T follicular helper cell (primary cell): ENCODE measurements around the gene ETS2.
A peak's percentile ranks its signal among the peaks of the same experiment; 100 is the strongest.

ENCODE experiments used
- DNase-seq: peaks from one replicate; pipeline ENCODE4 v3.0.0-alpha.2; 2020; ENCODE audit warnings: low read depth

ETS2 gene

DNA sequence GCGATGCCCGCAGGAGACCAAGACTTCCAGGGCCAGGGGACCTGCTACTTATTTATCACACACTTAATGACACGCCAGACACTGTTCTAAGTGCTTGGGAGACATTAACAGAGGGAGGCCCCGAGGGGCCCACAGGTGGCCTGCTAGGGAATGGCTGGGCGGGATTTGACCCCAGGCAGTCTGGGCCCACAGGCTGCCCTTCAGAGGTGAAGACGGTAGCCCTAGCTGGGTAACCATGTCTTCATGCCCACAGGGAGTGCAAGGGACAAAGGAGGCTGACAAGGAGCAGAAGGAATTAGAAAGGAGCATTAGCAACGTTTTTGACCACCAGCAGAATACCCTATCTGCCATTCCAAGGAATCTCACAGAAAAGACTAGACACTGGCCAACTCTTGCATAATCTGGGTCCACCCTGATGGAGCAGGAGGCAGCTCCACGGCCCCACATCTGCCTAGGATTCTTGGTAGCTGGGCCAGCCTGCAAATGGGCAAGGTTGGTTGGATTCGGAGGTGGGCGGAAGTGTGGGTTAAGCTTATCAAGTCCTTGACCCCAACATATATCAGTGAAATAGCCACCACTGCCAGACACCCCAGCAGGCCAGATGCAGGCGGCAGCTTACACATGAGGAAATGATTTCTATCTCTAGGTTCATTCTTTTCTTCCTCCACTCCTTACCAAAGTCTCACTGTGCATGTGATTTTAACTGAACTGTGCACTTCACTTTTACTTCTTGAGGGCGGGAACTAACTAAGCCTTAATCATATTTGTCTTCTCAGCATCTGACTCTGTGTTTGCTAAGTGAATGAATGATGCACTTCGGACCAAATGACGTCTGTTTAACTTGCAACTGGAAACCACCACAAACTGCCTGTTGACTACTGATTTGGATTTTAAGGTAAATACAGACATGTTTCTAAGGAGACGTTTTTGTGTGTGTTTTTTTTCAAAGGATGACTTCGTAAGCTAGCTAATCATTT is 3.4 kb upstream of the ETS2 start:
- no peak for DNase-seq

DNA sequence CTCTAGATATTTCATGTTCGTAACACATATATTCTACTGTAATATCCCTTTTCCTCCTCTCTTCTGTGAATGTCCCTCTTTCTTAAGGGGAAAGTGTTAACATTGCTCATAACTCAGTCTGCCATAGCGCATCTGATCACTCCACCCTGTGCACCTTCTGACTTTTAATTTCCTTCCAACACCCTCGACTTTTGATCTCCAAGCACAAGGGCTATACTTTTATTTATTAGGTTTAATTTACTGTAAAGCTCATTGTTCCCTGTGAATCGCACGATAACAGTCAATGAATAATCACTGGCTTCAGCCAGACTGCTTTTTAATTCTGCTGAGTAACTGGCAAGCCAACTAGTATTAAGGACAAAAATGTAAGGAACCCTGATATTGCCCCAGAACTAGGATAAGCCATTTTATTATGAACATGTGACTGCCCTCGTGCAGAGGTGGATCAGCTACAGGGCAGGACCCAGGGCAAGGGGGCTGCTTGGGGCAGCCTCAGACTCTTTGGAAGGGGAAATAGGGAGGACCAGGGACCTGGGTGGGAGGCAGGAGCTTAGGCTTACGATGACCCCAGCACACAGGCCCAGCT is 2.6 kb upstream of the ETS2 start:
- DNase-seq, result no peak

DNA sequence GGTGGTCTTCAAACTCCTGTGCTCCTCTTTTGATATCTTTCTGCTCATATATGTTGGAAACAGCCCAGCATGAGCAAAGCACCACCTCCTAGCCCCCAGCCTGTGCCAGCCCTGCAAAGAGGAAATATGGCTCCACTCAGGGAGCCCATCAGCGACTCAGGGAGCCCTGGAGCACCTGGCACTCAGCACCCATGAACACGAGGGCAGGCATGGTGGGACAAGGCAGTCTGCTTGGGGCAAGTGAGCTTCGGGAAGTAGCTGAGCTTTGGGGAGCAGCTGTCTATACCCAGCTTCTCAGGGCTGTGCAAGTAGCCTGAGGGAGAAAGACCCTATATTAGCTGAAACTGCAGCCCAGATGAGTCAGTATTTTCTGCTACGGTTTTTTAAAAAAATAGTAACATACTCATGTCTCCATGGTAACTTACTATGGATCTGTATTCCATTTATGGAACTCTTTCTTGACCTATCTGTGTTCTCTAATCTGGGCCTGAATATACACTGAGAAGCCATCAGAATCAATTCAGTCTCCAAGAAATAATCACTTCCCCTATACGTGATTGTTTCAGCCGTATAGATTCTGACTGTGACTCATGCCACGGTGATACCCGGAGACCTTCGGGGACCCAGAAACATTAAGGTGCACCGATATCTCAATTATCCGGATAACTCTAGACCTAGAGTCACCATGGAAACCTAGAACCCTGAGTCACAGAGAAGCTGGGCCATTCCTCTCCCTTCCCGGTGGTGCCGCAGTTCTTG is 1.5 kb upstream of the ETS2 start:
- no peak for DNase-seq

DNA sequence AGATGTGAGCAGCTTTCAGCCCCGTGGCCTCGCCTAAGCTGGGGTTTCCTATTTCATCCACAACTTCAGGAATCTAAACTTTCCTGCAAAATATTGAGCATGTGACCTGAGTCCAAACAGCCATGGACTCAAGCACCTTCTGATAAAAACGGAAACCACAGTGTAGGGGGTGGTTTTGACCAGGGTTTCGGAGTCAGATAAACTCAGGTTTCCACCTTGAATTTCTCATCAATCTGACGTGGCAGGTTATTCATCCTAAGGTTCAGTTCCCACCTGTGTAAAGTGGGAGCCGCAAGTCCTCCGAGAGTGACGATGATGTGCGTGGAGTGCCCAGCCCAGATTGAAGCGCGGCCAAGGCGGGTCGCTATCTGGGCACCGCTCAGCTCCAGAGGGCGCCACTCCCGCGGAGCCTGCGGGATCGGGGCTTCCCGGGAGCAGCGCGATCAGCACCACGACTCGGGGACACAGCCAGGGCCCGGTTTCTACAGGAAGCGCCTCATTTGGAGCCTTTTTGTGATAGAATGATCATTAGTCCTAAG is 871 bp upstream of the ETS2 start:
- no peak for DNase-seq

DNA sequence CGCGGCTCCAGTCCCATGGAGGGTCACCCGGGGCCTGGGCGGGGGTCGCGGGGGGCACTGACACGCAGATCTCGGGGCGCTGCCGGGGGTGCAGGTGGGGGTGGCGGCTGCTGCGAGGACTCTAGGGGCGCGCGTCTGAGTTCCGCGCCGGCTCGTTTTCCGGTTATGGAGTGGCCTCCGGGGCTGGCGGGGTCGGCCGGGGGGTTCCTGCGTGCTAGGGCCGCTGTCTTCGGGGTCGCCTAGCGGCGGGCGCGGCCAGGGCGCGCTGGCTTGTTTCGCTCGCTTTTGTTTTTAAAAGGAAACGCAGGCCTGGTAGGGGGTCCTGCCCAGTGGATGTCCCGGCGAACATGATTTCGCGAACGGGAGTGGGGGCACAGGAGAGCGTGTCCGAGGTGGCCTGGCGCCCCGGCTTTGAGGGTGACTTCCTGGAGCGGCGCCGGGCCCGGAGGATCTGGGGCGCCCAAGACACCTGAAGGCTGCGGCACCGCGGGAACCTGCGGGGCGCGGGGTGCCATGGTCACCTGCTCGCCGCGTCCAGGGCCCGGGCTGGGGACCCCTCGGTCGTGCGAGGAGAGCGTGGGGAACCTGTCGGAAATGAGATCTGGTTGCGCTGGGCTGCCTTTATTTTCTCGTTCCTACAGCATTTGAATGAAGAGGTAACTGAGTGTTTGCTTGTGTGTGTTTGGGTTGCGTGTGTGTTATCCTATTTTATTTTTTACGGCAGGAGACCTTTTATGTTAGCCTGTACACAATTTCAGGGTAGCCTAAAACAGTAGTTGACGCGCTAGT is 618 bp downstream of the ETS2 start:
- DNase-seq, result peak; percentile 10

DNA sequence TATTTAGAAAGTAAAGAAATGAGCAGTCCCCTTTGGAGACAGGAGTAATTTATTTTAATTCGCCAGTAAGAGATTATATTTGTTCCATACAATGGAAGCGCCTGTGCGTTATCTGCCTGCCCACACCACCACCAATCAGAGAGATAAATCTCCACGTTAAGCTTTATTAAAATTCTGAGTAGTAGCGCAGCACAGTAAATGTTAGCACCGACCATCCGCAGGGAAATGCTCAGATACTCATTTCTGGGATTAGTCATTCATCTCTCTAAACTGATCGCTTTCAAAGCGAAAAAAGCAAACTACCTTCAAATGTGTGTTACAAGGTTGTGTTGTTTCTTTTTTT is 1.2 kb downstream of the ETS2 start:
- DNase-seq, result no peak

DNA sequence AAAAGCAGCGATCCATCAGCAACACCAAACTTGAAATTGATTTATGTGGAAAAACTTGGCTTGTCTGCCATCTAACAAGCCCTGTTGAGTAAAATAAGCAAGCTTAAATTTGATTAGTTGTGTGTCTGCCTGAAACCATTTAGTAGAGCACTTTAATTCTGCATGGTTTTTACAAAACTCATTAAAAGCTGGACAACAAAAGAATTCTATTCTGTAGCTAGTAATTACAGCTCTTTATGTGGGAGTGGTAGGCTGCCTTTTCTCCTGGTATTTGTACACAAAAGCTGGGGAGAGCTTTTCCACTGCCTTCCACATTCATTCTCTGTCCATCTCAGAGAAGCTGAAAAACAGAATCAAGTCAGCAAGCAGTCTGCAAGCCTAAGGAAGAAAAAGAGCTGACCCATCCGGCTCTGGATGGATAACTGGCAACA is 1.7 kb downstream of the ETS2 start:
- no peak for DNase-seq

DNA sequence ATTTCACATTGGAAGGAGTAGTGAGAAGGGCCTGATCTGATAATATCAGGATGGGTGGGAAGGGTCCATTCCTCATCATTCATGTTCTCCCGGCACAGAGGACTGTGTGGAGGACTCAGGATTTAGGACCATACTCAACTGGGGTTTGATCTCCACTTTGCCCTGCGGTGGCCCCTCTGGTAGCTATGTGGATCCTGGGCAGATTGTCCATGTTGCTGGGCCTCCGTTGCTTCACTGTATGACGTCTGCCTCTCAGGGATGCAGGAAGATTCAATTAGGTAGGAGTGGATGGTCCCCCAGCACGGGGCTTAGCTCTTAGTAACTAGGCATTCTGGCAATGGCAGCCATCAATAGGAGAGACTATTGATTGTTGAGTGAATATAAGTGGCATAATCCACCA is 2.3 kb downstream of the ETS2 start:
- no peak for DNase-seq

DNA sequence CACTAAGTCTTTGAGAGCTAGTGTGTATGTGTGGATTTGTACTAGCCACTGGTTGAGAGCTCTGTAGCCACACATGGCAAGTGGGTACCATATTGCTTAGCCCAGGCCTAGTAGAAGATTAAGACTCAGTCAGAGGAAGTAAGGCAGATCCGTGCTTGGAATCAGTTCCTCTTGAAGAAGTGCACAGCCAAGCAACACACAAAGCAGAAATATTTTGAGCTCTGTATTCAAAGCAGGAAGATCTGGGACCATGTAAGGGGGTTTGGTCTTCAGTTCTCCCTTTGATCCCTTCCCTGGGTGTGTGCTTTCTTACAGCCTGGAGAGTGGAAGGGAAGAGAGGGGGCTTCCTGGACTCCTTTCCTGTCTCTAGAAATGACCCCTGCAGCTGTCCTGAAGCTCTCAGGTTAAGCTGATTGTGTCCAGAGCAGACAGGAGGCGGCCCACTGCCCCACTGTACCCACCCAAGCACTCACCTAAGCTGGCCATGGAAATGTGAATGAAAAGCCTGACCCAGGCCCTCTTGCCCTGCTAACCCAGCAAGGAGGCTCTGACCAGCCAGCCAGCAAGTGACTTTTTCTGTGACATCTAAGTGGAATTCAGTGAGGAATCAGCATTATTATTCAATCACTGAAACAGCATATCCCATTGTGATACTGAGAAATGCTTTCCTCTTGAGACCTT is 3.6 kb downstream of the ETS2 start:
- DNase-seq, result no peak

DNA sequence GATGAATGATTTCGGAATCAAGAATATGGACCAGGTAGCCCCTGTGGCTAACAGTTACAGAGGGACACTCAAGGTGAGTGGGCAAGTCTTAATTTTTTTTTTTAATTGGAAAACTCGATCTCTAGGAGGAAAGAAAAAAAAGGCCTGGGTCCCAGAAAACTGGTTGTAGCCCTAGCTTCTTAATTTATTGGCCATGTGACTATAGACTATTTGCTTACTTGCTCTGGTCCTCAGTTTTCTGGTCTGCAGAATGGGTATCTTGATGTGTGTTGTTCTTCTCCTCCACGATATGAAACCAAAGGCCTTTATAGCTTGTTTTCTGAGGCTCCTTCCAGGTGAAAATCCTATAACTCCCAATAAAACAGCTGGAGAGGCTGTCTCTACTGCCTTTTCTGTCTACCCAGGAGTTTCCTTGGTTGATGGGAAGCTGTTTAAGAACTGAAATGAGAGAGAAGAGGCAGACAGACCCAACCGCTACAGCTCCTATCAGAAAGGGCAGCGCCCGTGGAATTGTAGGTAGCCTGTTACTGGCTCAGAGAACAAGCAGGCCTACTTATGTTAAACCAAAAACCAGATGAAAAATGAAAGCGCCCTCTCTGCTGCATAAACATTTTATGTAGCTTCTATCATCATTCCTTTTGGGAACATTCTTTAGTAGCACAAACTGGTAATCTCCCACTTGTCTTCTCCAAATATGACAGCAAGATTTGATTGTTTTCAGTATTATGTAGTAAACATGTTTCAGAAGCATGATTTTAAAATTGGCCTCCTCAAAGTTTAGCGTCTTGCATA is 4.5 kb downstream of the ETS2 start:
- no peak for DNase-seq

DNA sequence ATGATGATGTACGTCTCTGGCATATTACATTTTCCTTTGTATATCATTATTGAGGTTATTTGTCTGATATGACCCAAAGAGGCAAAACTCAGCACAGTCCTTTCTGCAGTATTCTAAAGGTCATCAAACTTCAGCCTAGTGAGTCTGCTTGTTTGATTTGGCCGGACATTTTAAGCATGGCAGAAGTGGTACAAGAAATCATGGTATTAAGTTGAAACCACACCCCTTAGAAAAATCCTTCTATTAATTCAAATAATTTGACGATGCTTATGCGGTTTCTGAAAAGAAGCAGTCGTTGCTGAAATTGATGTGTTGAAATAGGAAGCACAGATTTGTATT is 5.1 kb downstream of the ETS2 start:
- DNase-seq, result no peak

DNA sequence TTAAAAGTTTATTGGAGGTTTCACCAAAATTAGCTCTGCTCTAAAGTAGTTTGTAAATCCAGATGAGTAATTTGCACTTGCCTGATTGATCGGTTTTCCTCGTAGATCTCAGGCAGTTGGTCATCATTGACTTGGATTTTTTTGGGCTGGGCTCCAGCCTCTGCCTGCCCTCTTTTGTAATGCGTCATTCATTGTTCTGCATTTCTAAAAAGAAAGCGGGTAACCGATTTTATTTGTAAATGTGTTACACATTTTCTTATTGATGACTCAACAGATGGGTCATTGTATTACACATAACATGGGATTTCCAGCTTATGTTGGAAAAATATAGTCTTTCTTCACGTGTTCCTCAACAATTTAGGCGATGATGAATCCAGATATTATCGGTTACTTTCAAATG is 5.5 kb downstream of the ETS2 start:
- DNase-seq, result no peak

DNA sequence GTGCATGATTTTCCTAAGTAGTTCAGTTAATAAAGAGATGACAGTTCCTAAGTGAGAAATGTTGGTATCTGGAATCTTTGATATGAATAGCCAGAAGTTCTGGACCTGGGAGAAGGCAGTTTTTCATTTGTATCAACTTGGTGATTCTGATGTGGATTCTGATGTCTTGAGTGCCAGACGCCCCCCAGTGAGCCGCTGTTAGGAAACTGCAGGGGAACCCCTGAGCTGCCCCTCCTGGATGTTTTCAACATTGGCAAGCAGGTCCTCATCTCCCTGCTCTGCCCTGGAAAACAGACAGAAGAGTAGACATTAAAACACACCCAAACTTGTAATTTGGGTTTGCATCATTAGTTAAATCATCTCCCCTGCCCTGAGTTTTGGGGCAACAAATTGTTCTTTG is 7.4 kb downstream of the ETS2 start:
- DNase-seq, result no peak

DNA sequence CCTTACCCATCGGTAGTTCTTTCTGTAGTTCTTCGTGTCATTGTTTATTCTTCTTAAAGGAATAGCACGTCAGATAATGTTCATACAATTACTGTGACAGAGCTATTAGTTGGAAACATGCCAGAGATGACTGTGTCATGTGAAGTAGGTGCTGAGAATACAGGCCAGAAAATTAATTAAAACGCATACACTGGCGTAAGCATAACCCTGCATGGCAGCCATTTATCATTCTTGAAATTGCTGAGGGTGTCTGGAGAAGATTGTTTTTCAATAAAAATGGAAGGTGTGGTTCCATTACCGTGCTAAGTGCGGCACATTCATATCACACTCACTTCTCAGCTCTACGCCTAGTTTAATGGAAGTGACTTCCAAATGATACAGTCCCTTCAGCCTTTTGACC is 7.8 kb downstream of the ETS2 start:
- DNase-seq, result no peak

DNA sequence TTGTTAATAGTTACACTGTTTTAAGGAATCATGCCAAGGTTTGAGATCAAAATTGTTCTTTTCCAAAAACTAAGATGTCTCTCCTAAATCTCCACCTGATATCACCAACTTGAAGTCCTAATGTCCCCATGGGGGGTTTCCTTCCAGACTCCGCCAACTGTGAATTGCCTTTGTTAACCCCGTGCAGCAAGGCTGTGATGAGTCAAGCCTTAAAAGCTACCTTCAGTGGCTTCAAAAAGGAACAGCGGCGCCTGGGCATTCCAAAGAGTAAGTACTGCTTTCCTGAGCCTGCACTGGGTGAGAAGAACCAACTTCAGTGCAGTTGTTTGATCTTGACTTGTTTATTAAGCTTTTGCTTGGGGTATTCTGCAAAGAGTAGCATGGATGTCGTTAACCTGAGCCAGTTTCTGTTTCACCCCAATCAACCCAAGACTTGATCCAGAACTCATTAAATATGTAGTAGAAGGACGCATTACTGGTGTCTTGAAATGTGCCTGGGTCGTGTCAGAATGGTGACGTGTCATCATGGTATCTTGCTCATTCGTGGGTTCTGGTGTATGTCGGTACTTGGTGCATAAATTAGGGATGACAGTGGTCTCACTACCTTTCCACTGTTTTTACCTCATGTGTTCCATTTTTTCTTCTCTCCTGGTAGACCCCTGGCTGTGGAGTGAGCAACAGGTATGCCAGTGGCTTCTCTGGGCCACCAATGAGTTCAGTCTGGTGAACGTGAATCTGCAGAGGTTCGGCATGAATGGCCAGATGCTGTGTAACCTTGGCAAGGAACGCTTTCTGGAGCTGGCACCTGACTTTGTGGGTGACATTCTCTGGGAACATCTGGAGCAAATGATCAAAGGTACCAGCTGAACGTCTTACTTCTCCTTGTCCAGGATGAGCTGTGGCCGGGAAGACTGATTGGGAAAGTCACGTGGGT is 8.7 kb downstream of the ETS2 start:
- DNase-seq, result no peak

DNA sequence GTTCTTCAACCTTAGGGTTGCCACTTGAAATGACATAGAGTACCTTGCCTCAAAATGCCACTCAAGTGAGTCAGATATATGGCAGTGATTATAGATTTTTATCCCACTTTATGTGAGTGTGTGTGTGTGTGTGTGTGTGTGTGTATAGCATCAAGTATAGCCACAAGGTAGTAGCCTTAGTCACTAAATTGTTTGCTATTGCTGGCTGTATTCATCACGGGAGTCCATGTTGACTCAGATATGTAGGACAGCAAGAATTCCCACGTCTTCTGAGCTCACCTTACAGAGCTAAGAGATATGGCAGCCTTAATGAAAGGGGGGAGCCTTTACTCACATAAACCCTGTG is 9.3 kb downstream of the ETS2 start:
- no peak for DNase-seq

DNA sequence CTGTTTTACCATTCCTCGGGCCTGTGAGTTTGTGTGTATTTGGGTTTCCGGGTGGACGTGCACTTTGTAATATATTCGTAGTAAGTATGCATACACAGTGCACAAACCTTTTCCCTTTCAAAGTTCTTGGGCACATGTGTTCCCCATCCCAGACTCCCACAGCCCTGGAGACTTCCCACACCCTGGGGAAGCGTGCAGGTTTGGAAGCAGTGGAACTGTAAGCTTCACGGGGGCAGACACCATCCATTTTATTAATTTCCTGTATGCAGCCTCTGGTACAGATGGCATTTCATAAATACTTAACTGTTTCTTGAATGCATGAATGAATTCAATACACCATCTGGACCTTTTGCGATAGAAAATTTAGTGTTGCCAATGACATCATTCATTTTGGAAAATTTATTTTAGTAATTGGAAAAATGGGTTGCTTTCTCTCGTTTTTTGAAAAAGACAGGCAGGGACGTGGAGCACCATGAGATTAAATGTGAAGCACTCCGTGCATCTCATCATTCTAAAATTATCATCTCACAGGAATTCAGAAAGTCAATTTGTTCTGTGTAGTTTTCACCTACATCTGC is 10.8 kb downstream of the ETS2 start:
- DNase-seq, result no peak

DNA sequence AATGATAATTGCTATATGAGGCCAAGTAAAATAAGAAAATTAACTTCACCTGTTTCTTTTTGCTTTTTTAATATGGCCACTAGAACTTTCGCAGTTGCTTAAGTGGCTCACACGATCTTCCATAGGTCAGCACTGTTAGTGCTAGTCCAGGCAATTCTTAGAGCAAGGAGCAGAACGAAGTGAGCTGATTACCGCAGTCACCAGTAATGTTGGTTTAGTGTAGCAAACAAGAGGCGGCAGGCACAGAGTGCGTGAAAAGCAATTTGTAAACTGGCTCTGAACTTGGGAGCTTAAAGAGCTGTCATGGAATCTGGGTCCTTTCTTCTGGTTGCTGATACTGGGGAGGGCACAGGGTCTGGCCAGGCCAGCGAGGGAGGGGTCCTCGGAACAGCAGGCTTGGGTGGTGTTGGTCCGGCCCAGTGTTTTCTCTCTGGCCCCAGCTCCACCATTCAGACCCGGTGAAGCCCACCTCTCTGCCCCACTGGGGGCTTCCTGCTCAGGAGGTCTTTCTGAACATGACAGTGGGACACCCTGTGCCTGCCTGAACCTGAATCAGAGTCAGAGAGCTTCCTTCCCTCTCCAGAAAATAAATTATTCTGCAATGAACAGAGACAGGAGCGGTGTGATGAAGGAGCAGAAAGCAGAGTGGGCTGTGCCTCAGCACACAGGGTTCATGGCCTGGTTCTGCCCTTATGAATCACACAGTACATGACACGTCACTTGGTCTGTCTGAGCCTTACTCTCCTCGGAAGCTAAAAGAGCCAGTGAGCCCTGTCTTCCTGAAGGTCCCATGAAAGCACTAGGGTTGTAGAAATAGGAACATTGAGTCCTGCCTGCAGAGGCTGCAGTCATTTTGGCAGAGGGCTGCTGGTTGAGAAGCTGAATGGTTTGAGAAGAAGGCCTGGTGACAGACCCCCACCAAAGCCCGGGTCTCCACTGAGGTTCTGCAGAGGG is 11.9 kb downstream of the ETS2 start:
- no peak for DNase-seq
